ENCODE measurements around the gene HLA-A.
"Not testable (repeated sequence)": the region's sequence is repeated elsewhere in the genome, so short reads cannot be mapped to it uniquely, and the experiment has no call there.

Gene HLA-A

DNA sequence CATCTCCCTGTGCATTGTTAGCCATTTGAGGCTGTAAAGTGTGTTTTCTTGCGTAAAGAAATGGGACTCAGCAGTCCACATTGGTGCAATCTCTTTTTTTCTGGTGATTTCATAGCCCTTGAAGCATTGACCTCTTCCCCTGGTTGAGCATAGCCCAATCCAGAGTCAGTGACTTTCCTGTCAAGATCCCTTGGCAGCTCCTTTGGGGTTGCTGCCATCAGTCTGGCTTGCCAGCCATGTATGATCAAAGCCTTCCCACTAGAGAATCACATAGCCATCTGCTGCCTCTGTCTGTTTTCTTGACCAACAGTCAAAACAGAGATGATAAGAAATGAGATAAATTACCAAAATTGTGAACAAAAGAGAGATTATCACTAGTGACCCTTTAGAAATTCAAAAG is 19.6 kb downstream of the HLA-A start:
- no peak overlapping the region for H3K4me3 ChIP-seq (ENCODE audit: insufficient read length, low read depth)
- no peak overlapping the region for H3K9ac ChIP-seq (ENCODE audit: insufficient read length, low read depth)
- DNase-seq (ENCODE audit: low read depth, low spot score), result no peak
- no peaks in the 10 kb centered on the region for H3K36me3 ChIP-seq (ENCODE audit: insufficient read depth, insufficient read length, low read length)
- H3K9me3 ChIP-seq (ENCODE audit: insufficient read depth, low read length), result no peaks in the 10 kb centered on the region
- H3K4me1 ChIP-seq (ENCODE audit: insufficient read depth, insufficient read length), result no peaks in the 10 kb centered on the region
- TF ChIP-seq SUZ12 (IDR thresholded peaks at IDR 0.05; ENCODE audit: extremely low read depth, insufficient read depth, insufficient read length) (no peak), YY1 (IDR thresholded peaks at IDR 0.05; ENCODE audit: insufficient read depth, insufficient read length) (no peak), ZNF274 (IDR thresholded peaks at IDR 0.05; ENCODE audit: low read depth, low read length) (no peak)
- no peaks in the 10 kb centered on the region for H3K27me3 ChIP-seq (ENCODE audit: insufficient read depth, insufficient read length)

GRCh38 chr6:29963697-29964096 is 21.4 kb downstream of the HLA-A start:
- not testable (repeated sequence) for H3K27me3 ChIP-seq (ENCODE audit: insufficient read depth, insufficient read length); H3K9ac ChIP-seq (ENCODE audit: insufficient read length, low read depth); H3K36me3 ChIP-seq (ENCODE audit: insufficient read depth, insufficient read length, low read length); H3K4me3 ChIP-seq (ENCODE audit: insufficient read length, low read depth); DNase-seq (ENCODE audit: low read depth, low spot score); H3K4me1 ChIP-seq (ENCODE audit: insufficient read depth, insufficient read length); H3K9me3 ChIP-seq (ENCODE audit: insufficient read depth, low read length)

DNA sequence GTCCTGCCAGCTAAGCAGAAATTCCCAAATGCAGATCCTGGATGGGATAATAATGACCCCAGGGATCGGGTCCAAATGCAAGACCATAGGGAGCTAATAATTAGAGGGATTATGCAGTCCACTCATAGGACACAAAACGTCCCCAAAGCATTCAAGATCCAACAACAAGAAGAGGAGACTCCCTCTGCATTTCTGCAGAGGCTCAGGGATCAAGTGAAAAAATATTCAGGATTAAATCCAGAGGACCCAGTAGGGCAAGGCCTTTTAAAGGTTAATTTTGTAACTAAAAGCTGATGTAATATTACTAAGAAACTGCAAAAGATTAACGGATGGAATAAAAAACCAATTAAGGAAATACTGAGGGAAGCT is 22.2 kb downstream of the HLA-A start:
- TF ChIP-seq SUZ12 (IDR thresholded peaks at IDR 0.05; ENCODE audit: extremely low read depth, insufficient read depth, insufficient read length), result no peak
- no peak for TF ChIP-seq YY1 (IDR thresholded peaks at IDR 0.05; ENCODE audit: insufficient read depth, insufficient read length)
- TF ChIP-seq ZNF274 (IDR thresholded peaks at IDR 0.05; ENCODE audit: low read depth, low read length), result no peak
- no peak for DNase-seq (ENCODE audit: low read depth, low spot score)
- Histone ChIP-seq H3K9ac (ENCODE audit: insufficient read length, low read depth) (peak overlapping the region; percentile 56), H3K27me3 (ENCODE audit: insufficient read depth, insufficient read length) (no peaks in the 10 kb centered on the region), H3K4me1 (ENCODE audit: insufficient read depth, insufficient read length) (no peaks in the 10 kb centered on the region), H3K4me3 (ENCODE audit: insufficient read length, low read depth) (no peak overlapping the region), H3K9me3 (ENCODE audit: insufficient read depth, low read length) (no peaks in the 10 kb centered on the region), H3K36me3 (ENCODE audit: insufficient read depth, insufficient read length, low read length) (no peaks in the 10 kb centered on the region)

- Histone ChIP-seq H3K4me1 (ENCODE audit: insufficient read depth, insufficient read length) (no peaks in the 10 kb centered on the region), H3K9ac (ENCODE audit: insufficient read length, low read depth) (peak overlapping the region; percentile 56), H3K36me3 (ENCODE audit: insufficient read depth, insufficient read length, low read length) (no peaks in the 10 kb centered on the region), H3K4me3 (ENCODE audit: insufficient read length, low read depth) (peak overlapping the region; percentile 32), H3K27me3 (ENCODE audit: insufficient read depth, insufficient read length) (no peaks in the 10 kb centered on the region), H3K9me3 (ENCODE audit: insufficient read depth, low read length) (no peaks in the 10 kb centered on the region)
- TF ChIP-seq YY1 (IDR thresholded peaks at IDR 0.05; ENCODE audit: insufficient read depth, insufficient read length), result no peak
- TF ChIP-seq ZNF274 (IDR thresholded peaks at IDR 0.05; ENCODE audit: low read depth, low read length), result no peak
- TF ChIP-seq SUZ12 (IDR thresholded peaks at IDR 0.05; ENCODE audit: extremely low read depth, insufficient read depth, insufficient read length), result no peak
- DNase-seq (ENCODE audit: low read depth, low spot score), result peak; percentile 59
These were observed 22.7 kb downstream of the HLA-A start for GRCh38 chr6:29964887-29965562.

- Histone ChIP-seq H3K4me1 (ENCODE audit: insufficient read depth, insufficient read length) (no peaks in the 10 kb centered on the region), H3K27me3 (ENCODE audit: insufficient read depth, insufficient read length) (no peaks in the 10 kb centered on the region), H3K4me3 (ENCODE audit: insufficient read length, low read depth) (no peak overlapping the region), H3K9ac (ENCODE audit: insufficient read length, low read depth) (peak overlapping the region; percentile 56), H3K9me3 (ENCODE audit: insufficient read depth, low read length) (no peaks in the 10 kb centered on the region), H3K36me3 (ENCODE audit: insufficient read depth, insufficient read length, low read length) (no peaks in the 10 kb centered on the region)
- TF ChIP-seq YY1 (IDR thresholded peaks at IDR 0.05; ENCODE audit: insufficient read depth, insufficient read length) (no peak), SUZ12 (IDR thresholded peaks at IDR 0.05; ENCODE audit: extremely low read depth, insufficient read depth, insufficient read length) (no peak), ZNF274 (IDR thresholded peaks at IDR 0.05; ENCODE audit: low read depth, low read length) (no peak)
- DNase-seq (ENCODE audit: low read depth, low spot score), result no peak
These were observed 23.2 kb downstream of the HLA-A start for GRCh38 chr6:29965563-29965872.

DNA sequence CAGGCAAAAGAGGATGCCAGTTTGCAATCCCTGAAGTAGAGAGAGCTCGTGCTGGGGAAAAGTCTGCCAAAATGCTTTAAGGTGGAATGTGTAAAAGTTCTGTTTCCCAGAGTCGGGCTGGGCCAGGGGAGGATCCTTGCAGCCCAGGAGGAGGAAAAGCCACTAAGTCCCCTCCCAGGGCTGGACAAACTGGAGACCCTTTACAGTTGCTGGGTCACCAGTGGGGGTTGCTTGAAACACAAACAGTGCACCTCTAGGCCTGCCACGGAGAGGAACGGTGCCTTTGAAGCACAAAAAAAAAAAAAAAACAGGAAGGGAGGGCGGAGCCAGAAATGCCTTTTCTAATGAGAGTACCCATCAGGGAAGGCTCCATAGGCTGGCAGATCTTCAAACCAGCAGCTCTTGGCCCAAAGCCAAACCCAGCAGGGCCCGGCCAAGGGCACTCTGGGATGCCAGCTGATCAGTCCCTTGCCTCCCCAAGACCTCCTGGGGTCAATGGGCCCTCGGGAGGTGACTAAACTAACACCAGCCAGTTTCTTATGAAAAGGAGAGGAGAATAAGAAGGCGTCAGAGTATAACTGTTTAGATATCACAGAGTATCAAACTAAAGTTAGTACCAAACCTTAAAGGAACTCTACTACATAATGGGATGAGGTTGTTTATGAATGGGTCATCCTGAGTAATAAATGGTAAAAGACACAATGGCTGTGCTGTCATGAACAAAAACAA is 23.7 kb downstream of the HLA-A start:
- DNase-seq (ENCODE audit: low read depth, low spot score), result no peak
- Histone ChIP-seq H3K36me3 (ENCODE audit: insufficient read depth, insufficient read length, low read length) (no peaks in the 10 kb centered on the region), H3K4me3 (ENCODE audit: insufficient read length, low read depth) (no peak overlapping the region), H3K4me1 (ENCODE audit: insufficient read depth, insufficient read length) (no peaks in the 10 kb centered on the region), H3K9ac (ENCODE audit: insufficient read length, low read depth) (no peak overlapping the region), H3K27me3 (ENCODE audit: insufficient read depth, insufficient read length) (no peaks in the 10 kb centered on the region), H3K9me3 (ENCODE audit: insufficient read depth, low read length) (no peaks in the 10 kb centered on the region)
- TF ChIP-seq SUZ12 (IDR thresholded peaks at IDR 0.05; ENCODE audit: extremely low read depth, insufficient read depth, insufficient read length) (no peak), ZNF274 (IDR thresholded peaks at IDR 0.05; ENCODE audit: low read depth, low read length) (no peak), YY1 (IDR thresholded peaks at IDR 0.05; ENCODE audit: insufficient read depth, insufficient read length) (no peak)

DNA sequence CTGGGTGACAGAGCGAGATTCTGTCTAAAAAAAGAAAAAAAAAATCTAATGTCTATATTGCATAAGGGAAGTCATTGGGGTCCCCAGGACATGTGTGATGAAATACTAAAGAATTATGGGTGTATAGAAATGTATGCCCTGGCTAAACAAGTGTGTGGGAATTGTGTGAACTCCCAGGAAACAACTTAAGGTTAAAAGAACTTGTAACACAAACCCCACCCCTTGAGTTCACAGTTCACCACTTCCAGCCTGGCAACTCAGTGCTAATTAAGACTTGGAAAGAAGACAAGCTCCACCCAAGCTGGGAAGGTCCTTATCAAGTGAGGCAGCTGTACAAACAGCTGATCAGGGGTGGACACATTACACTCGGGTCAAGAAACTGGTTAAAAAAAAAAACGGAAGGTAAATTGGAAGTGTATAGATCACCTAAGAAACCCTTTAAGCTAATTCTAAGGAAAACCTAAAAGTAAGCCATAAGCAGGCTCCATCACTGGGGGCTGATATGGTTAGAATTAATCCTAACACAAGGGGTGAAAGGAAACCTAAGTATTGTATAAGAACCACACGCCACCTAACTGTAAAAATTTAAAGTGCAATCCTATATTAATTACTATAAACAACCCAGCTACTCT is 25.2 kb downstream of the HLA-A start:
- Histone ChIP-seq H3K9me3 (ENCODE audit: insufficient read depth, low read length) (no peaks in the 10 kb centered on the region), H3K9ac (ENCODE audit: insufficient read length, low read depth) (no peak overlapping the region), H3K4me1 (ENCODE audit: insufficient read depth, insufficient read length) (no peaks in the 10 kb centered on the region), H3K4me3 (ENCODE audit: insufficient read length, low read depth) (no peak overlapping the region), H3K27me3 (ENCODE audit: insufficient read depth, insufficient read length) (peaks cover 5% of the 10 kb centered on the region), H3K36me3 (ENCODE audit: insufficient read depth, insufficient read length, low read length) (no peaks in the 10 kb centered on the region)
- DNase-seq (ENCODE audit: low read depth, low spot score), result no peak
- TF ChIP-seq ZNF274 (IDR thresholded peaks at IDR 0.05; ENCODE audit: low read depth, low read length), result no peak
- TF ChIP-seq SUZ12 (IDR thresholded peaks at IDR 0.05; ENCODE audit: extremely low read depth, insufficient read depth, insufficient read length), result no peak
- no peak for TF ChIP-seq YY1 (IDR thresholded peaks at IDR 0.05; ENCODE audit: insufficient read depth, insufficient read length)

All from NT2/D1 (cell line).